Karpas-422 (cell line): ENCODE data around the gene TIAM1. TPM values are rescaled to one million over a fixed set of nuclear protein-coding genes. Genes with fewer than 3 reads are reported as not detected.

Experiments
- DNase-seq: peaks from one replicate; pipeline ENCODE4 v3.0.0-alpha.2; 2015
- H2AFZ ChIP-seq: fragments of 200-600 bp; sonication (generic); 2 replicates; pipeline ENCODE4 v1.6.1; 2014; ENCODE audit warnings: antibody characterized with exemption, low read length, mixed read lengths
- H3K27ac ChIP-seq: fragments of 200-600 bp; sonication (generic); 2 replicates; pipeline ENCODE4 v1.5.1; 2014; ENCODE audit warnings: mild to moderate bottlenecking, low read length, moderate library complexity
- H3K27me3 ChIP-seq: fragments of 200-600 bp; sonication (generic); 2 replicates; pipeline ENCODE4 v1.6.1; 2014; ENCODE audit warnings: low read length, mixed read lengths
- H3K36me3 ChIP-seq: fragments of 200-600 bp; sonication (generic); 2 replicates; pipeline ENCODE4 v1.6.1; 2014; ENCODE audit warnings: low read length, mixed read lengths; ENCODE audit not compliant: insufficient read depth
- H3K4me1 ChIP-seq: fragments of 200-600 bp; sonication (generic); 2 replicates; pipeline ENCODE4 v1.6.1; 2014; ENCODE audit warnings: mild to moderate bottlenecking, low read length, mixed read lengths
- H3K4me2 ChIP-seq: fragments of 200-600 bp; sonication (generic); 2 replicates; pipeline ENCODE4 v1.6.1; 2014; ENCODE audit warnings: low read length, low read depth, mild to moderate bottlenecking; ENCODE audit not compliant: poor library complexity, severe bottlenecking
- H3K4me3 ChIP-seq: fragments of 200-600 bp; sonication (generic); 2 replicates; pipeline ENCODE4 v1.5.1; 2014; ENCODE audit warnings: mild to moderate bottlenecking, antibody characterized with exemption, low read length, mixed read lengths
- H3K79me2 ChIP-seq: fragments of 200-600 bp; sonication (generic); 2 replicates; pipeline ENCODE4 v1.6.1; 2014; ENCODE audit warnings: mild to moderate bottlenecking, low read length, mixed read lengths
- H3K9ac ChIP-seq: fragments of 200-600 bp; sonication (generic); 2 replicates; pipeline ENCODE4 v1.6.0; 2014; ENCODE audit warnings: low read length
- H3K9me2 ChIP-seq: fragments of 200-600 bp; sonication (generic), shearing (Covaris generic); replicated peaks from 2 replicates; pipeline ENCODE4 v1.6.0; 2014; ENCODE audit warnings: mild to moderate bottlenecking, low read length, moderate library complexity; ENCODE audit not compliant: insufficient read depth
- H3K9me3 ChIP-seq: fragments of 300-700, 200-600 bp; sonication (generic); 2 replicates; pipeline ENCODE4 v1.6.1; 2014; ENCODE audit warnings: low read length, mixed read lengths
- H4K20me1 ChIP-seq: fragments of 200-600 bp; sonication (generic); 2 replicates; pipeline ENCODE4 v1.6.1; 2014; ENCODE audit warnings: mild to moderate bottlenecking, antibody characterized with exemption, low read length, low read depth; ENCODE audit not compliant: insufficient read depth
- total RNA-seq: library from RNA; depleted of rRNA; stranded (reverse); fragments of >200 nt; shearing (Covaris generic); gene quantifications from 2 replicates; pipeline ENCODE4 v1.2.3, GENCODE V29; 2014; ENCODE audit warnings: low replicate concordance

Gene TIAM1
- total RNA-seq, 1 experiment from 2014 or later: 0.63 TPM

GRCh38 chr21:31258073-31258472, 86.0 kb downstream of the TIAM1 start:
- no peaks in the 10 kb centered on the region for H3K36me3 ChIP-seq
- no peaks in the 10 kb centered on the region for H3K9me2 ChIP-seq
- H3K79me2 ChIP-seq: no peaks in the 10 kb centered on the region
- no peak overlapping the region for H3K9ac ChIP-seq
- H3K9me3 ChIP-seq: no peaks in the 10 kb centered on the region
- DNase-seq: no peak
- H3K4me3 ChIP-seq: no peak overlapping the region
- no peak overlapping the region for H2AFZ ChIP-seq
- H3K27me3 ChIP-seq: no peaks in the 10 kb centered on the region
- no peaks in the 10 kb centered on the region; the same call in 1 of the 2 replicates for H4K20me1 ChIP-seq
- H3K4me2 ChIP-seq: no peak overlapping the region
- no peak overlapping the region for H3K27ac ChIP-seq
- H3K4me1 ChIP-seq: no peaks in the 10 kb centered on the region

- Histone ChIP-seq H3K27me3 (no peaks in the 10 kb centered on the region), H3K4me2 (no peak overlapping the region), H3K9me2 (no peaks in the 10 kb centered on the region), H3K4me1 (no peaks in the 10 kb centered on the region), H3K27ac (no peak overlapping the region), H3K79me2 (no peaks in the 10 kb centered on the region), H3K9ac (no peak overlapping the region), H3K36me3 (no peaks in the 10 kb centered on the region), H3K4me3 (no peak overlapping the region), H2AFZ (no peak overlapping the region), H4K20me1 (no peaks in the 10 kb centered on the region; the same call in 1 of the 2 replicates), H3K9me3 (no peaks in the 10 kb centered on the region)
- DNase-seq: no peak
Observed at GRCh38 chr21:31257265-31257664, 86.8 kb downstream of the TIAM1 start.

- H3K9me2 ChIP-seq: no peaks in the 10 kb centered on the region
- no peak overlapping the region for H2AFZ ChIP-seq
- no peaks in the 10 kb centered on the region for H3K36me3 ChIP-seq
- H3K27me3 ChIP-seq: no peaks in the 10 kb centered on the region
- H3K9me3 ChIP-seq: no peaks in the 10 kb centered on the region
- DNase-seq: no peak
- H4K20me1 ChIP-seq: no peaks in the 10 kb centered on the region; the same call in 1 of the 2 replicates
- H3K79me2 ChIP-seq: no peaks in the 10 kb centered on the region
- H3K4me2 ChIP-seq: no peak overlapping the region
- no peaks in the 10 kb centered on the region for H3K4me1 ChIP-seq
- no peak overlapping the region for H3K27ac ChIP-seq
- H3K4me3 ChIP-seq: no peak overlapping the region
- no peak overlapping the region for H3K9ac ChIP-seq
Observed at GRCh38 chr21:31255896-31256295, 88.2 kb downstream of the TIAM1 start.

DNA sequence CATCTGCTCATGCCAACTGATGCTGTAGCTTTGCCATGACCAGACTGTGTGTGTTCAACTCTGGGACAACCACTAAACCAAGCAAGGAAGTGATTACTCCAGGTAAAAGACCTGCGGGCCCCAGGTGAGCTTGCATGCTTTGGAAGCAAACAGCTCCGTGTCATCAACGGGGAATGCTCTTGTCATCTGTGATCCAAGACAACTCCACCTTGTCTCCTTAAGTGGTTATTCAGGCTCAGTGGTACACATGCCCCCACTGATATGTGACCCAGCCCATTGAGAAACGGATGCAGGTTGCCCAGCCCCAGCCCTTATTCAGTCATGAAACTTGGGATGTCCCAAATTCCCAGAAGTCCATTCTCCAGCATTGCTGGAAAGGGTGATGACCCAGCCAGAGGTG, 89.0 kb downstream of the TIAM1 start:
- Histone ChIP-seq H3K9me3 (no peaks in the 10 kb centered on the region), H3K4me3 (no peak overlapping the region), H3K4me1 (no peaks in the 10 kb centered on the region), H3K9ac (no peak overlapping the region), H2AFZ (no peak overlapping the region), H3K36me3 (no peaks in the 10 kb centered on the region), H3K27me3 (no peaks in the 10 kb centered on the region), H4K20me1 (no peaks in the 10 kb centered on the region; the same call in 1 of the 2 replicates), H3K79me2 (no peaks in the 10 kb centered on the region), H3K9me2 (no peaks in the 10 kb centered on the region), H3K27ac (no peak overlapping the region), H3K4me2 (no peak overlapping the region)
- no peak for DNase-seq

DNA sequence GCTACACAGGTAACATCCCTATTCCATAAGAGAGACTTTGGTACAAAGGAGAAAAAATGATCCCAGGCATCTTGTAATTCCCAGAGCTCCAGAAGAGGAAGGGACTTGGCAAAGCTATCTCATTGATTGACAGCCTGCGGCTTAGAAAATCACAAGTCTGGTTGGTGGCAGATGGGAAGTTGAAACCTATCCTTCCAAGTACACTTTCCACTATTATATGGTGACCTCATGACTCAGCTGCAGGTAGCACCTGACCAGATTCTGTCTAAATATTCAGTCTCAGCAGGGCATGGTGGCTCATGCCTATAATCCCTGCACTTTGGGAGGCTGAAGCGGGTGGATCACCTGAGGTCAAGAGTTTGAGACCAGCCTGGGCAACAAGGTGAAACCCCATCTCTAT, 89.9 kb downstream of the TIAM1 start:
- Histone ChIP-seq H3K4me1 (no peaks in the 10 kb centered on the region), H4K20me1 (no peaks in the 10 kb centered on the region; the same call in 1 of the 2 replicates), H3K9ac (no peak overlapping the region), H3K4me3 (no peak overlapping the region), H3K27me3 (no peaks in the 10 kb centered on the region), H3K27ac (no peak overlapping the region), H3K9me3 (no peaks in the 10 kb centered on the region), H3K36me3 (no peaks in the 10 kb centered on the region), H2AFZ (no peak overlapping the region), H3K9me2 (no peaks in the 10 kb centered on the region), H3K4me2 (no peak overlapping the region), H3K79me2 (no peaks in the 10 kb centered on the region)
- DNase-seq: no peak

GRCh38 chr21:31253684-31254083, 90.4 kb downstream of the TIAM1 start:
- Histone ChIP-seq H2AFZ (no peak overlapping the region), H3K27me3 (no peaks in the 10 kb centered on the region), H3K9me2 (no peaks in the 10 kb centered on the region), H3K9ac (no peak overlapping the region), H3K9me3 (no peaks in the 10 kb centered on the region), H3K4me2 (no peak overlapping the region), H3K36me3 (no peaks in the 10 kb centered on the region), H3K4me1 (no peaks in the 10 kb centered on the region), H3K79me2 (no peaks in the 10 kb centered on the region), H4K20me1 (no peaks in the 10 kb centered on the region; the same call in 1 of the 2 replicates), H3K4me3 (no peak overlapping the region), H3K27ac (no peak overlapping the region)
- DNase-seq: no peak

- H3K36me3 ChIP-seq: no peaks in the 10 kb centered on the region
- H3K9me3 ChIP-seq: no peaks in the 10 kb centered on the region
- H3K9ac ChIP-seq: no peak overlapping the region
- no peak for DNase-seq
- no peaks in the 10 kb centered on the region for H3K27me3 ChIP-seq
- no peaks in the 10 kb centered on the region for H3K9me2 ChIP-seq
- no peak overlapping the region for H2AFZ ChIP-seq
- no peaks in the 10 kb centered on the region; the same call in 1 of the 2 replicates for H4K20me1 ChIP-seq
- H3K4me2 ChIP-seq: no peak overlapping the region
- no peak overlapping the region for H3K27ac ChIP-seq
- H3K79me2 ChIP-seq: no peaks in the 10 kb centered on the region
- H3K4me3 ChIP-seq: no peak overlapping the region
- no peaks in the 10 kb centered on the region for H3K4me1 ChIP-seq
Observed at GRCh38 chr21:31252611-31253010, 91.5 kb downstream of the TIAM1 start.

GRCh38 chr21:31252091-31252490, 92.0 kb downstream of the TIAM1 start:
- Histone ChIP-seq H3K36me3 (no peaks in the 10 kb centered on the region), H2AFZ (no peak overlapping the region), H3K79me2 (no peaks in the 10 kb centered on the region), H3K4me1 (no peaks in the 10 kb centered on the region), H3K4me2 (no peak overlapping the region), H3K27ac (no peak overlapping the region), H3K9me2 (no peaks in the 10 kb centered on the region), H3K4me3 (no peak overlapping the region), H3K9ac (no peak overlapping the region), H3K27me3 (no peaks in the 10 kb centered on the region), H3K9me3 (no peaks in the 10 kb centered on the region), H4K20me1 (no peaks in the 10 kb centered on the region; the same call in 1 of the 2 replicates)
- DNase-seq: no peak

DNA sequence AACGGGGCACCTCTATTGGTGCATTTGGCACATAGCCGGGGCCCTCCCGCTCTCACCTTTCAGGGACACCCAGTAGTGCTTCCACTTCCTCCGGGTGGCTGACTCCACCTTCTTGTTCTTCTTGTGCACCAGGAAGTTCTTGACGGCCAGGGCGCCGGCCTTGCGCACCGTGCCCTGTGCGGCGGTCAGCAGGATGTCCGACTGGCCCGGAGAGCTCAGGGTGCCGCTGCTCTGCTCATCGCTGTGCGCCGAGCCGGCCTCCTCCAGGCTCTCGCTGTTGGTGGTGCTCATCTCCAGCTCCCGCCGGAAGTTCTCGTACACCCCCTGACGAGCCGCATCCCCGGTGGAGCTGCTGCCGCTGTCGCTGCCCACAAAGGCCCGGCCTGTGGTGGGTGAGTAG, 92.4 kb downstream of the TIAM1 start:
- H3K4me2 ChIP-seq: no peak overlapping the region
- no peaks in the 10 kb centered on the region for H3K27me3 ChIP-seq
- H3K9ac ChIP-seq: no peak overlapping the region
- H3K27ac ChIP-seq: no peak overlapping the region
- H2AFZ ChIP-seq: no peak overlapping the region
- H3K36me3 ChIP-seq: no peaks in the 10 kb centered on the region
- no peaks in the 10 kb centered on the region for H3K9me2 ChIP-seq
- no peak for DNase-seq
- H3K4me3 ChIP-seq: no peak overlapping the region
- H4K20me1 ChIP-seq: no peaks in the 10 kb centered on the region; the same call in 1 of the 2 replicates
- H3K4me1 ChIP-seq: no peaks in the 10 kb centered on the region
- no peaks in the 10 kb centered on the region for H3K9me3 ChIP-seq
- H3K79me2 ChIP-seq: no peaks in the 10 kb centered on the region
